HEK293 (cell line): Measurements from ENCODE around the gene MCTP1.

Experiments used
- CTCF ChIA-PET: fragments of 350-600 bp; formaldehyde crosslinking; extraction: SDS; loops from one replicate; lab custom pipeline; 2021; ENCODE audit warnings: antibody characterized with exemption; lab: Yijun Ruan, JAX
- POLR2A ChIA-PET: fragments of 300-600 bp; formaldehyde crosslinking; extraction: SDS; loops from one replicate; lab custom pipeline; 2020; ENCODE audit warnings: antibody characterized with exemption, inconsistent platforms; lab: Yijun Ruan, JAX
- H3K27ac ChIP-seq: fragments of 200-500 bp; sonication (Bioruptor generic); 2 replicates; pipeline ENCODE4 v1.5.1; 2014; ENCODE audit warnings: low read depth, low read length, control low read depth, inconsistent platforms; ENCODE audit errors: extremely low read depth
- H3K36me3 ChIP-seq, 2 experiments: fragments of 200-500 bp in 1 of 2; sonication (Bioruptor generic) in 1 of 2; 1 replicate in 1 of 2; 2 replicates in 1 of 2; pipeline ENCODE4 v1.5.1; 2014 to 2017; ENCODE audit warnings: inconsistent platforms in 2 of 2, low read length in 2 of 2; ENCODE audit not compliant: control insufficient read depth in 2 of 2, insufficient read depth in 1 of 2
- H3K4me1 ChIP-seq: fragments of 200-500 bp; sonication (Bioruptor generic); 2 replicates; pipeline ENCODE4 v1.5.1; 2014; ENCODE audit warnings: mild to moderate bottlenecking, low read length, inconsistent platforms; ENCODE audit not compliant: control insufficient read depth, insufficient read depth
- H3K4me3 ChIP-seq: 2 replicates; pipeline ENCODE4 v1.5.1; 2011; ENCODE audit warnings: low read depth, mild to moderate bottlenecking, control low read depth, low read length, moderate library complexity
- H3K9me3 ChIP-seq: fragments of 200-500 bp; sonication (Bioruptor generic); 2 replicates; pipeline ENCODE4 v1.5.1; 2014; ENCODE audit warnings: low read depth, low read length, inconsistent platforms; ENCODE audit not compliant: control insufficient read depth, insufficient read depth
- EGR2 ChIP-seq: fragments of 450-650 bp; formaldehyde crosslinking; IDR thresholded peaks from 2 replicates; pipeline ENCODE4 v1.5.1; 2016; ENCODE audit warnings: low read depth, missing biosample characterization, missing genetic modification characterization
- FEZF1 ChIP-seq: fragments of 450-650 bp; formaldehyde crosslinking; IDR thresholded peaks from 2 replicates; pipeline ENCODE4 v1.5.1; 2016; ENCODE audit warnings: missing biosample characterization, missing genetic modification characterization
- GLI4 ChIP-seq: fragments of 450-650 bp; formaldehyde crosslinking; IDR thresholded peaks from 2 replicates; pipeline ENCODE4 v1.5.1; 2016; ENCODE audit warnings: missing biosample characterization, missing genetic modification characterization
- GLIS2 ChIP-seq: fragments of 450-650 bp; formaldehyde crosslinking; IDR thresholded peaks from 2 replicates; pipeline ENCODE4 v1.5.1; 2016; ENCODE audit warnings: missing biosample characterization, missing genetic modification characterization
- IKZF3 ChIP-seq: fragments of 450-650 bp; IDR thresholded peaks from 2 replicates; pipeline ENCODE4 v1.5.0; 2018; ENCODE audit warnings: missing biosample characterization, mild to moderate bottlenecking, missing genetic modification characterization, moderate library complexity
- KLF10 ChIP-seq: fragments of 450-650 bp; IDR thresholded peaks from 2 replicates; pipeline ENCODE4 v1.5.1; 2018; ENCODE audit warnings: missing biosample characterization, mild to moderate bottlenecking, missing genetic modification characterization
- OSR2 ChIP-seq: fragments of 450-650 bp; formaldehyde crosslinking; IDR thresholded peaks from 2 replicates; pipeline ENCODE4 v1.5.1; 2016; ENCODE audit warnings: missing biosample characterization, missing genetic modification characterization
- OVOL3 ChIP-seq: fragments of 450-650 bp; formaldehyde crosslinking; IDR thresholded peaks from 2 replicates; pipeline ENCODE4 v1.5.1; 2016; ENCODE audit warnings: missing biosample characterization, missing genetic modification characterization
- REPIN1 ChIP-seq: fragments of 450-650 bp; formaldehyde crosslinking; IDR thresholded peaks from 2 replicates; pipeline ENCODE4 v1.5.1; 2017; ENCODE audit warnings: missing biosample characterization, missing genetic modification characterization, low read depth
- SALL2 ChIP-seq: fragments of 450-650 bp; formaldehyde crosslinking; IDR thresholded peaks from 2 replicates; pipeline ENCODE4 v1.5.0; 2017; ENCODE audit warnings: missing biosample characterization, mild to moderate bottlenecking, missing genetic modification characterization, borderline replicate concordance
- SCRT1 ChIP-seq: fragments of 450-650 bp; formaldehyde crosslinking; IDR thresholded peaks from 2 replicates; pipeline ENCODE4 v1.5.1; 2016; ENCODE audit warnings: missing biosample characterization, missing genetic modification characterization, borderline replicate concordance
- YY2 ChIP-seq: fragments of 450-650 bp; formaldehyde crosslinking; IDR thresholded peaks from 2 replicates; pipeline ENCODE4 v1.5.1; 2016; ENCODE audit warnings: missing biosample characterization, missing genetic modification characterization
- ZBTB7A ChIP-seq: fragments of 450-650 bp; formaldehyde crosslinking; IDR thresholded peaks from 2 replicates; pipeline ENCODE4 v1.5.1; 2016; ENCODE audit warnings: low read depth, missing biosample characterization, missing genetic modification characterization
- ZBTB8A ChIP-seq: fragments of 450-650 bp; formaldehyde crosslinking; IDR thresholded peaks from 2 replicates; pipeline ENCODE4 v1.5.1; 2016; ENCODE audit warnings: missing biosample characterization, missing genetic modification characterization
- ZFP37 ChIP-seq: fragments of 450-650 bp; formaldehyde crosslinking; IDR thresholded peaks from 2 replicates; pipeline ENCODE4 v1.5.1; 2016; ENCODE audit warnings: missing biosample characterization, missing genetic modification characterization
- ZNF404 ChIP-seq: fragments of 450-650 bp; formaldehyde crosslinking; IDR thresholded peaks from 2 replicates; pipeline ENCODE4 v1.5.1; 2017; ENCODE audit warnings: missing biosample characterization, missing genetic modification characterization
- ZNF423 ChIP-seq: fragments of 450-650 bp; formaldehyde crosslinking; IDR thresholded peaks from 2 replicates; pipeline ENCODE4 v1.5.1; 2016; ENCODE audit warnings: missing biosample characterization, missing genetic modification characterization
- ZNF529 ChIP-seq: fragments of 450-650 bp; formaldehyde crosslinking; IDR thresholded peaks from 2 replicates; pipeline ENCODE4 v1.5.1; 2017; ENCODE audit warnings: missing genetic modification characterization, missing biosample characterization; ENCODE audit not compliant: insufficient replicate concordance
- ZNF571 ChIP-seq: fragments of 450-650 bp; formaldehyde crosslinking; IDR thresholded peaks from 2 replicates; pipeline ENCODE4 v1.5.0; 2017; ENCODE audit warnings: missing biosample characterization, missing genetic modification characterization
- ZNF585B ChIP-seq: fragments of 450-650 bp; formaldehyde crosslinking; IDR thresholded peaks from 2 replicates; pipeline ENCODE4 v1.5.1; 2016; ENCODE audit warnings: missing biosample characterization, missing genetic modification characterization
- ZNF621 ChIP-seq: fragments of 450-650 bp; formaldehyde crosslinking; IDR thresholded peaks from 2 replicates; pipeline ENCODE4 v1.5.1; 2017; ENCODE audit warnings: missing biosample characterization, missing genetic modification characterization
- ZNF624 ChIP-seq: fragments of 450-650 bp; formaldehyde crosslinking; IDR thresholded peaks from 2 replicates; pipeline ENCODE4 v1.5.1; 2017; ENCODE audit warnings: missing biosample characterization, missing genetic modification characterization
- ZNF626 ChIP-seq: fragments of 450-650 bp; sonication (Bioruptor Pico); formaldehyde crosslinking; IDR thresholded peaks from 2 replicates; pipeline ENCODE4 v1.5.1; 2018; ENCODE audit warnings: missing biosample characterization, missing genetic modification characterization, inconsistent platforms
- ZNF629 ChIP-seq: fragments of 450-650 bp; formaldehyde crosslinking; IDR thresholded peaks from 2 replicates; pipeline ENCODE4 v1.5.1; 2017; ENCODE audit warnings: missing biosample characterization, missing genetic modification characterization
- ZNF660 ChIP-seq: fragments of 450-650 bp; IDR thresholded peaks from 2 replicates; pipeline ENCODE4 v1.5.1; 2018; ENCODE audit warnings: missing biosample characterization, mild to moderate bottlenecking, missing genetic modification characterization
- ZNF677 ChIP-seq: fragments of 450-650 bp; IDR thresholded peaks from 2 replicates; pipeline ENCODE4 v1.5.0; 2018; ENCODE audit warnings: missing biosample characterization, mild to moderate bottlenecking, missing genetic modification characterization, moderate library complexity
- ZNF701 ChIP-seq: fragments of 450-650 bp; formaldehyde crosslinking; IDR thresholded peaks from 2 replicates; pipeline ENCODE4 v1.5.1; 2016; ENCODE audit warnings: missing biosample characterization, missing genetic modification characterization
- ZNF777 ChIP-seq: fragments of 450-650 bp; formaldehyde crosslinking; IDR thresholded peaks from 2 replicates; pipeline ENCODE4 v1.5.1; 2017; ENCODE audit warnings: missing biosample characterization, missing genetic modification characterization, borderline replicate concordance
- ZSCAN16 ChIP-seq: fragments of 450-650 bp; formaldehyde crosslinking; IDR thresholded peaks from 2 replicates; pipeline ENCODE4 v1.5.1; 2016; ENCODE audit warnings: missing biosample characterization, missing genetic modification characterization
- ZXDB ChIP-seq: fragments of 450-650 bp; formaldehyde crosslinking; IDR thresholded peaks from 2 replicates; pipeline ENCODE4 v1.5.1; 2016; ENCODE audit warnings: missing biosample characterization, missing genetic modification characterization
- TF ChIP-seq, protein P1 (sequence below): fragments of 450-650 bp; formaldehyde crosslinking; IDR thresholded peaks from 2 replicates; pipeline ENCODE4 v1.5.1; 2016; ENCODE audit warnings: missing biosample characterization, missing genetic modification characterization, borderline replicate concordance
- TF ChIP-seq, protein P2 (sequence below): fragments of 450-650 bp; formaldehyde crosslinking; IDR thresholded peaks from 2 replicates; pipeline ENCODE4 v1.5.1; 2017; ENCODE audit warnings: missing biosample characterization, missing genetic modification characterization
- TF ChIP-seq, protein P3 (sequence below): fragments of 450-650 bp; formaldehyde crosslinking; IDR thresholded peaks from 2 replicates; pipeline ENCODE4 v1.5.1; 2017; ENCODE audit warnings: missing biosample characterization, missing genetic modification characterization

Gene MCTP1

DNA sequence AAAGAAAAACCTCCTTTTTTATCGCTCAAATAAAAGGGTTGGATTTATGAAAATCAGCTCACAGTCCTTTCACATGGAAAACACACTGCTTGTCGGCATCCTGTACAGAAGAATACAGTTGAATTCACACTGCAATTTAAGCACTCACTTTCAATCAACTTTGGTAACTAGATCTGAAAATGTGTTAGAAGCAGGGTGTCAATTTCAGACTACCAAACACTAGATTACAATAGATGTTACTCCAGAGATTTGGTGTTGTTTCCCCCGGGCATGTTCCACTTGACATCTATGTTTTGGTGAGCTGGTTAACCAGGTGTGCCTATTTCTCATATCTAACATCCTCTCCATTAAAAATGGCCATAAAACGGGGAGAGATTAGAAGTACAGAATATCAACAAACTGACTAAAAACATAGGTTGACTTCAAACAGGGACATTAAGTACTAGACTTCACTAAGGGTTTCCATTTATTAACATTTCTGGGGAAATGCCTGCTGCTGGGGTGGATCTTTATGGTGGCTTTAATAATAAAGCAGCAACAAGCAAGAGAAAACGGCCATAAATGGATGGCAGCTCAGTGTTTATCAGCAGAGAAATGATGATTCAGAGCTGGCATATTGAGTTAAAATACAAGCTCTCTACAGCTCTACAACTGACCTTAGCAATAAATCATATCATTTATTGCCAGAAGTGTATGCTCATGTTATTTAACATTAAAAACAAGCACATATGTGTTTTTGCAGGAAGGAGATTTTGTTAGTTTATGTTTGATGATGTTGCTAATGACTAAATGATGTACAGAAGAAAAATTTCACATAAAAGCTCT is 507.6 kb downstream of the MCTP1 start:
- H3K4me3 ChIP-seq, result no peak overlapping the region
- no peak overlapping the region for H3K27ac ChIP-seq
- CTCF ChIA-PET, result no interaction called here
- H3K4me1 ChIP-seq, result peaks cover 4% of the 10 kb centered on the region; the same call in 1 of the 2 replicates
- no peaks in the 10 kb centered on the region for H3K36me3 ChIP-seq
- POLR2A ChIA-PET, result no interaction called here
- no peaks in the 10 kb centered on the region for H3K9me3 ChIP-seq
- TF ChIP-seq ZNF677 (tag by site-specific recombination) (no peak), EGR2 (tag by site-specific recombination) (no peak), YY2 (tag by site-specific recombination) (0 out of 2 replicates have a peak, but pooled peaks have one; percentile 41), ZNF624 (tag by site-specific recombination) (no peak), GLI4 (tag by site-specific recombination) (no peak), SCRT1 (tag by site-specific recombination) (no peak), OSR2 (tag by site-specific recombination) (0 out of 2 replicates have a peak, but pooled peaks have one; percentile 30), ZXDB (tag by site-specific recombination) (no peak; the same call in none of the 2 replicates), OVOL3 (peak; percentile 54; the same call in 1 of the 2 replicates), ZBTB7A (tag by site-specific recombination) (no peak), ZNF621 (tag by site-specific recombination) (no peak), ZFP37 (tag by site-specific recombination) (no peak), ZNF585B (no peak), GLIS2 (tag by site-specific recombination) (no peak), SALL2 (tag by site-specific recombination) (no peak), ZBTB8A (tag by site-specific recombination) (no peak), ZNF404 (tag by site-specific recombination) (no peak), ZNF777 (no peak), KLF10 (tag by site-specific recombination) (0 out of 2 replicates have a peak, but pooled peaks have one; percentile 12), ZSCAN16 (tag by site-specific recombination) (no peak), REPIN1 (tag by site-specific recombination) (no peak), ZNF529 (tag by site-specific recombination) (no peak), FEZF1 (tag by site-specific recombination) (peak; percentile 28; the same call in 1 of the 2 replicates), ZNF571 (no peak), ZNF626 (tag by site-specific recombination) (0 out of 2 replicates have a peak, but pooled peaks have one; percentile 19), ZNF660 (tag by site-specific recombination) (peak; percentile 9; the same call in 1 of the 2 replicates), IKZF3 (no peak; the same call in 1 of the 2 replicates), ZNF701 (tag by site-specific recombination) (no peak), ZNF629 (no peak), ZNF423 (tag by site-specific recombination) (no peak)
- TF ChIP-seq, protein P1, sequence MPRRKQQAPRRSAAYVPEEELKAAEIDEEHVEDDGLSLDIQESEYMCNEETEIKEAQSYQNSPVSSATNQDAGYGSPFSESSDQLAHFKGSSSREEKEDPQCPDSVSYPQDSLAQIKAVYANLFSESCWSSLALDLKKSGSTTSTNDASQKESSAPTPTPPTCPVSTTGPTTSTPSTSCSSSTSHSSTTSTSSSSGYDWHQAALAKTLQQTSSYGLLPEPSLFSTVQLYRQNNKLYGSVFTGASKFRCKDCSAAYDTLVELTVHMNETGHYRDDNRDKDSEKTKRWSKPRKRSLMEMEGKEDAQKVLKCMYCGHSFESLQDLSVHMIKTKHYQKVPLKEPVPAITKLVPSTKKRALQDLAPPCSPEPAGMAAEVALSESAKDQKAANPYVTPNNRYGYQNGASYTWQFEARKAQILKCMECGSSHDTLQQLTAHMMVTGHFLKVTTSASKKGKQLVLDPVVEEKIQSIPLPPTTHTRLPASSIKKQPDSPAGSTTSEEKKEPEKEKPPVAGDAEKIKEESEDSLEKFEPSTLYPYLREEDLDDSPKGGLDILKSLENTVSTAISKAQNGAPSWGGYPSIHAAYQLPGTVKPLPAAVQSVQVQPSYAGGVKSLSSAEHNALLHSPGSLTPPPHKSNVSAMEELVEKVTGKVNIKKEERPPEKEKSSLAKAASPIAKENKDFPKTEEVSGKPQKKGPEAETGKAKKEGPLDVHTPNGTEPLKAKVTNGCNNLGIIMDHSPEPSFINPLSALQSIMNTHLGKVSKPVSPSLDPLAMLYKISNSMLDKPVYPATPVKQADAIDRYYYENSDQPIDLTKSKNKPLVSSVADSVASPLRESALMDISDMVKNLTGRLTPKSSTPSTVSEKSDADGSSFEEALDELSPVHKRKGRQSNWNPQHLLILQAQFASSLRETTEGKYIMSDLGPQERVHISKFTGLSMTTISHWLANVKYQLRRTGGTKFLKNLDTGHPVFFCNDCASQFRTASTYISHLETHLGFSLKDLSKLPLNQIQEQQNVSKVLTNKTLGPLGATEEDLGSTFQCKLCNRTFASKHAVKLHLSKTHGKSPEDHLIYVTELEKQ (tag by site-specific recombination), result no peak
- TF ChIP-seq, protein P2, sequence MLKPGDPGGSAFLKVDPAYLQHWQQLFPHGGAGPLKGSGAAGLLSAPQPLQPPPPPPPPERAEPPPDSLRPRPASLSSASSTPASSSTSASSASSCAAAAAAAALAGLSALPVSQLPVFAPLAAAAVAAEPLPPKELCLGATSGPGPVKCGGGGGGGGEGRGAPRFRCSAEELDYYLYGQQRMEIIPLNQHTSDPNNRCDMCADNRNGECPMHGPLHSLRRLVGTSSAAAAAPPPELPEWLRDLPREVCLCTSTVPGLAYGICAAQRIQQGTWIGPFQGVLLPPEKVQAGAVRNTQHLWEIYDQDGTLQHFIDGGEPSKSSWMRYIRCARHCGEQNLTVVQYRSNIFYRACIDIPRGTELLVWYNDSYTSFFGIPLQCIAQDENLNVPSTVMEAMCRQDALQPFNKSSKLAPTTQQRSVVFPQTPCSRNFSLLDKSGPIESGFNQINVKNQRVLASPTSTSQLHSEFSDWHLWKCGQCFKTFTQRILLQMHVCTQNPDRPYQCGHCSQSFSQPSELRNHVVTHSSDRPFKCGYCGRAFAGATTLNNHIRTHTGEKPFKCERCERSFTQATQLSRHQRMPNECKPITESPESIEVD (tag by site-specific recombination), result peak; percentile 71
- TF ChIP-seq, protein P3, sequence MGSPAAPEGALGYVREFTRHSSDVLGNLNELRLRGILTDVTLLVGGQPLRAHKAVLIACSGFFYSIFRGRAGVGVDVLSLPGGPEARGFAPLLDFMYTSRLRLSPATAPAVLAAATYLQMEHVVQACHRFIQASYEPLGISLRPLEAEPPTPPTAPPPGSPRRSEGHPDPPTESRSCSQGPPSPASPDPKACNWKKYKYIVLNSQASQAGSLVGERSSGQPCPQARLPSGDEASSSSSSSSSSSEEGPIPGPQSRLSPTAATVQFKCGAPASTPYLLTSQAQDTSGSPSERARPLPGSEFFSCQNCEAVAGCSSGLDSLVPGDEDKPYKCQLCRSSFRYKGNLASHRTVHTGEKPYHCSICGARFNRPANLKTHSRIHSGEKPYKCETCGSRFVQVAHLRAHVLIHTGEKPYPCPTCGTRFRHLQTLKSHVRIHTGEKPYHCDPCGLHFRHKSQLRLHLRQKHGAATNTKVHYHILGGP (tag by site-specific recombination), result 0 out of 2 replicates have a peak, but pooled peaks have one; percentile 39
